Ishikawa (cell line): ENCODE data around the gene BEGAIN.

Experiments used
- CEBPB ChIP-seq: IDR thresholded peaks from 2 replicates; pipeline ENCODE4 v1.6.1; 2012
- CREB1 ChIP-seq: IDR thresholded peaks from 2 replicates; pipeline ENCODE4 v1.6.1; 2012; ENCODE audit warnings: low read depth
- EGR1 ChIP-seq: IDR thresholded peaks from 2 replicates; pipeline ENCODE4 v1.6.1; 2012
- EP300 ChIP-seq: IDR thresholded peaks from 2 replicates; pipeline ENCODE4 v1.6.1; 2012; ENCODE audit warnings: borderline replicate concordance
- TAF1 ChIP-seq: IDR thresholded peaks from 2 replicates; pipeline ENCODE4 v1.6.1; 2012; ENCODE audit warnings: low read depth, mild to moderate bottlenecking
- ZBTB7A ChIP-seq: IDR thresholded peaks from 2 replicates; pipeline ENCODE4 v1.6.1; 2012; ENCODE audit warnings: low read depth

DNA sequence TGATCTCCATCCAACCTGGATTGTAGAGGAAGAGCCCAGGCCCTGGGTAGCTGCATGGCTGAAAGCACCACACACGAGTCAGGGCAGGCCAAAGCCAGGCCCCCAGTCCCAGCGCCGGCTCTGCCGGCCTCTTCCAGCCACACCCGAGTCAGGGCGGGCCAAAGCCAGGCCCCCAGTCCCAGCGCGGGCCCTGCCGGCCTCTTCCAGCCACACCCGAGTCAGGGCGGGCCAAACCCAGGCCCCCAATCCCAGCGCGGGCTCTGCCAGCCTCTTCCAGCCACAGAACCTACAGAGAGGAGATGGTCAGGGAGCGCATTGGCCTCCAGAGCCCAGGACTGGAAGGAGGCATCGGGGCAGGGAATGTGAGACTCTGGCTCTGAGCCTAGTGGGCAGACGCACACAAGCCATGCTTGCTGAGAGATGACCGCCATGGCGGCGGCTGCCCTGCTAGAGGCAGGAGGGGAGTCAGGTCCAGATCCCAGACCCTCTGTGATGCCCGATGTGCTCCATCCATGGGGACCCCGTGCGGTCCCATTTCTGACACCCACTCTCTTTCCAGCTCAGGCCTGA is 30.2 kb downstream of the BEGAIN start:
- TF ChIP-seq CEBPB (no peak), ZBTB7A (no peak), TAF1 (no peak), EP300 (no peak), EGR1 (no peak), CREB1 (no peak)
